GM19397 (cell line): ENCODE measurements around the gene ST6GALNAC5.

Experiments
- ATAC-seq: cut with Tn5 transposase; IDR thresholded peaks from one replicate; pipeline ENCODE4 v1.9.1; 2021; ENCODE audit warnings: mild to moderate bottlenecking, moderate library complexity; ENCODE audit not compliant: unreplicated experiment

ST6GALNAC5 gene

GRCh38 chr1:76998582-76999223, 131.4 kb downstream of the ST6GALNAC5 start:
- ATAC-seq = no peak

DNA sequence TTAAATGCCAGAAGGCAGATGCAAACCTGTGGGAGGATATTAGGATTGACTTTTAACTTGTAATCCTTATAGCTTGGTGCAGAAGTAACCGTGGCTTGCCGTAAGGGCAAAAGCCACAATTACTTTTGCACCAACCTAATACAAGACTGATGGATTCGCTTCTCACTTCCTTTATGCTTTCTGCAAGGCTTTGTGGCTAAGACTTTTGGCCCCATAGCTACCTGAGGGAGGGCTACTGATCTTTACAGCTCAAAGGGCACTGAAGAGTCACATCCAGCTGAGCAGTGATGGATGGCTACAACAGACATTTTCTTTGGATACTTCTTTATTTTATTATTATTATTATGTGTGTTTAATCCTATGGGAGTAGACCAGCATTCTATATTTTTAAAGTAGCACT, 140.4 kb downstream of the ST6GALNAC5 start:
- no peak for ATAC-seq

- no peak for ATAC-seq
Observed at GRCh38 chr1:77010937-77011336, 143.7 kb downstream of the ST6GALNAC5 start.

- no peak for ATAC-seq
Observed at GRCh38 chr1:77012066-77012465, 144.8 kb downstream of the ST6GALNAC5 start.

GRCh38 chr1:77014073-77014788, 147.0 kb downstream of the ST6GALNAC5 start:
- ATAC-seq = no peak

DNA sequence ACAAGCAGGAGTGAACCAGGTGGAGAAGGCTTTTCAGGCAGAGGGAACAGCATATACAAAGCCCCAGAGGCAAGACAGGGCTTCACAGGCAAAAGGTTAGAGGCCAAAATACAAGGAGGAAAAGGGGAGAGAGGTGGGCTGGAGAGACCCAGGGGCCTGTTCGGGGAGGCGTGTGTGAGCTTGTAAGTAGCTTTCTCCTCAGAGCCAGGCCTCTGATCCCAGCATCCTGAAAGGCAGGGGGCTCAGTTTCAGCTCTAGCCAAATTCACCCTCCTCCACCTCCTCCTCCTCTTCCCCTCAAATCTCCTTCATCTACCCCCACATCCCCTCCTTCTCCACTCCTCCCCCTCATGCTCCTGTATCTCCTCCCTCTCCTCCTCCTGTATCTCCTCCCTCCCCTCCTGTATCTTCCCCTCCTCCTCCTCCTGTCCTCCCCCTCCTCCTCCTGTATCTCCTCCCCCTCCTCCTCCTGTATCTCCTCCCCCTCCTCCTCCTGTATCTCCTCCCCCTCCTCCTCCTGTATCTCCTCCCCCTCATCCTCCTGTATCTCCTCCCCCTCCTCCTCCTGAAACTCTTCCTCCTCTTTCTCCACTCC, 148.6 kb downstream of the ST6GALNAC5 start:
- ATAC-seq = no peak

DNA sequence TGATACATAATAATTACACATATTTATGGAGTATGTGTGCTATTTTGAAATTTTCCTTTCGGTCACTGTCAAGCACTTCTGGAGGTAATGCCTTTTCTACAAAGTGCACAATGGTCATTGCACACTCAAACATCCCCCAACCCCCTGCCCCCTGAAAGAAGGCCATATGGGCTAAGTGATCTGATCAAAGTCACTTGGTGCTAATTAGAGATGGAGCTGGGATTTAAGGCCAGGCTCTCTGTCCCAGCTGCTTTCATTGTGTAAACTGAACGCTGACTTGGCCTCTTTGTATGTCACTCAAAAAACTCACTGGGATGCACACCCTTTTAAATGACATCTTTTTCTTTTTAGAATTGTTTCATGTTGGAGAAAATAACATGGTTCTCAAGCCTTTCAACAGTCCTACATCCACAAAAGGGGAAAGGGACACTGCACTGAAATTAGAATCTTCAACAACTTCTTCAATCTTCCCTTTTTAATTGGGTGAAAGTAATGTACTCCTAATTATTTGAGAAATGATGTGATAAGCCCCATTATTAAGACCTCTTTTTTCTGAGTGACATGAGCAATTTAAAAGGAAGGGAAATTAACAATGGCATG, 149.2 kb downstream of the ST6GALNAC5 start:
- no peak for ATAC-seq

DNA sequence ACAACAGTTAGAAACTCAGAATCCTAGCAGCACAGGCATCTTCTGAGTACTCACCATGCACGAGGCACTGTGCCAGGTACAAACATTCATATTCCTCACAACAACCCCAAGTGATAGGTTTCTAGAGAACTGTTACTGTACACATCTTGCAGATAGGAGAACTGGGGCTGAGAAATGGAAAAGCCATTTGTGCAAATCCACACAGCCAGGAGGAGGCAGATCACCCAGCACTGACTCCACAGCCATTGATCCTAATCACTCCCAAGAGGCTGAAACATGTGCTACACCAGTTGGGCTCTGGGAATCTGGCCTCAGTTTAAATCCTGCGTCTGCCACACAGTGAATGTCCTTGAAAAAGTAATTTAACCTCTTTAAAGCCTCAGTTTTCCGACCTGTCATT, 151.0 kb downstream of the ST6GALNAC5 start:
- no peak for ATAC-seq

- no peak for ATAC-seq
Observed at GRCh38 chr1:77018761-77019160, 151.5 kb downstream of the ST6GALNAC5 start.

- no peak for ATAC-seq
Observed at GRCh38 chr1:77021732-77022131, 154.5 kb downstream of the ST6GALNAC5 start.

- ATAC-seq = no peak
Observed at GRCh38 chr1:77024500-77024899, 157.2 kb downstream of the ST6GALNAC5 start.

- no peak for ATAC-seq
Observed at GRCh38 chr1:77025599-77025998, 158.3 kb downstream of the ST6GALNAC5 start.

DNA sequence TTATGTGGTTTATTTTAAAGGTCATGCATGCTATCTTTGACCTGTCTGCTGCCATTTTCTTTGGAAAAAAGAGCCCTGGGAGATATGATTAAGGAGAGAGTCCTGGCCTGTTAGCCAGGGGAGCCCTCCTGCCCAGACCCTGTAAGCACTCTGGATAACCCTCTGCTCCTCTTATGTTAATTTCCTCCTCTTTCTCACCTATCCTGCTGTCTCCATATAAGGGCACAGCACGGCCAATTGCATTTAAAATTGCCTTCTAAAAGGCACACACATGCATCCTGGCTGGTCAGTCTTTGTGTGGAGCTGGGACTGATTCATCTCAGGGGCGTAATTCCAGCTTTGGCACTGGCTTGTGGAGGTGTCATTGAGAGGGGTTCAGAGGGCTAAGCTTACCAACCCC, 158.9 kb downstream of the ST6GALNAC5 start:
- ATAC-seq = no peak

DNA sequence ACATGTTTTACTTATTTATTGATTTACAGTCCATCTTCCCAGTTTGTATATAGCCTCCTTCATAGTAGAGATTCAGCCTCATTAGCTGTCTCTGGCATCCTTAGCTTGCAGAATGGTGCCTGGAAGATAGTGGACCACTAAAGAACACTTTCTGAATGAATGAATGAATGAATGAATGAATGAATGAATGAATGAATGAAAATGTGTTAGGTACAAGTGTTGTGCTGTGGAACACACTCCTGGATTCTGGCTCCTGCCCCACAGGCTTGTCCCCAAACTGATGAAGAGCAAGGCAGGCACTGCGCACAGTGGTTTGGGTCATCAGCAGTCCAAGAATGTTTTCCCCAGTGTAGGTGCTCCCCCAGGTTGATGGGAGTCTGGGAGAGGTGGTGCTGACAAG, 159.4 kb downstream of the ST6GALNAC5 start:
- no peak for ATAC-seq

GRCh38 chr1:77027847-77028246, 160.6 kb downstream of the ST6GALNAC5 start:
- no peak for ATAC-seq

- no peak for ATAC-seq
Observed at GRCh38 chr1:77030401-77031105, 163.3 kb downstream of the ST6GALNAC5 start.

GRCh38 chr1:77031106-77031662, 163.9 kb downstream of the ST6GALNAC5 start:
- ATAC-seq = no peak

DNA sequence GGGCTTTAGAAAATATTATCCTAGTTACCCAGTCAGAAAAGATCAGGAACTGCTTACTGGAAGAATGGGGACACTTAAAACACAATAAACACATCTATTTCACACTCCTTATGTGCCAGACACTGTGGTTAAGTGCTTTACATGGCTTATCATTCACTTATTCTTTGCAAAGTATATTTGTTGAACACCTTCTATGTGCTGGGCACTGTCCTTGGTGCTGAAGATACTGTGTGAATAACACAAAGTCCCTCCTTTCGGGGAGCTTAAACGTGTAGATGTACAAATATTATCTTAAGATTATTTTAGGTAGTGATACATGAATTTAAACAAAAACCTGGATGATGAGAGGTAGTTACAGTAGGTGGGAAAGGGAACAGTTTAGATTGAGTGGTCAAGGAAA, 169.3 kb downstream of the ST6GALNAC5 start:
- ATAC-seq = no peak

DNA sequence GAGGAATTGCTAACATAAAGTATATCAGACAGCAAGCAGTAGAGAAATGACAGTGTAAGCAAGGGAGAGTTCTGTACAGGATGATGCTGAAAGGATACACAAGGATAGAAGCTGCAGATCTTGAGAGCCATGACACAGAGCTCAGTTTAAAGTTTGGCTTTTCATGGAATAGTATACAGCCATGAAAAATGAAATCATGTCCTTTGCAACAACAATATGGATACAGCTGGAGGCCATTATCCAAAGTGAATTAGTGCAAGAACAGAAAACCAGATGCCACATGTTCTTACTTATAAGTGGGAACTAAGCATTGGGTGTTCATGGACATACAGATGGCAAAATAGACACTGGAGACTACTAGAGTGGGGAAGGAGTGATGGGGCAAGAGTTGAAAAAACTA, 169.8 kb downstream of the ST6GALNAC5 start:
- no peak for ATAC-seq

DNA sequence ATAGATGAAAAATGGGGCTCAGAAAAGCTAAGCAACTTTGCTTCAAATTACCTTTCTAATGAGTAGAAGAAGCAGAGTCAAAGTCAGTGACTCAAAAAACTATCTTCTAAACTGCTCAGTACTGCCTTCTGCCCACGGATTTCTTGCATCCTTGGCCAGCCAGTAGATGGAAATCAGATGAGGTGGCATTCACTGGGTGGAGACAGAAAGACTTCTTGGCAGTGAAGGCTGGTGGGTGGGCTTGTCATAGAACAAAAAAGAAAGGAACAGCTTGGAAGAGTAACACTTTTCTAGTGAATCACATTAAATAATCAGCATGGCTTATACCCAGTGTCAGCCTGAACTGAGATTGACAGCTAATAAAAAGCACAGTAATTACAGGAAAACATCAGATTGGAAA, 170.7 kb downstream of the ST6GALNAC5 start:
- no peak for ATAC-seq

GRCh38 chr1:77039111-77039510, 171.8 kb downstream of the ST6GALNAC5 start:
- ATAC-seq = no peak
